Measurements from ENCODE around the gene VSTM2L.

GRCh38 chr20:37926612-37927011 is 23.7 kb downstream of the VSTM2L start:
- TF ChIP-seq ZFP30 (CRISPR knock-in tag; IDR thresholded peaks at IDR 0.05): no peak
- TF ChIP-seq ZC3H10 (CRISPR knock-in tag; IDR thresholded peaks at IDR 0.05): no peak
